MCF 10A (cell line): ENCODE results near the gene RANGRF. TPM values are rescaled to one million over a fixed set of nuclear protein-coding genes. Genes with fewer than 3 reads are reported as not detected.

Experiments
- BruUV-seq: library from RNA; stranded (reverse); fragments of 400-500 nt; replicated peaks from 2 replicates; lab custom pipeline; 2021; lab: Mats Ljungman, UMichigan
- CTCF ChIA-PET: fragments of 300-600 bp; sonication (Branson Sonifier 250); formaldehyde crosslinking; extraction: SDS; loops from one replicate; lab custom pipeline; 2021; ENCODE audit warnings: antibody characterized with exemption, inconsistent platforms; lab: Yijun Ruan, JAX
- POLR2A ChIA-PET: fragments of 300-600, 350-650 bp; sonication (Branson Sonifier 250); formaldehyde crosslinking; extraction: SDS; loops from one replicate; lab custom pipeline; 2020; ENCODE audit warnings: antibody characterized with exemption, inconsistent platforms; lab: Yijun Ruan, JAX
- DNase-seq: peaks from one replicate; pipeline ENCODE4 v3.0.0-alpha.2; 2018; ENCODE audit not compliant: unreplicated experiment
- H3K27ac Mint-ChIP-seq: one replicate; pipeline ENCODE4 v1.8.0; 2022; ENCODE audit warnings: mild to moderate bottlenecking, low read depth, mixed read lengths; ENCODE audit not compliant: unreplicated experiment
- H3K27me3 Mint-ChIP-seq: one replicate; pipeline ENCODE4 v1.8.0; 2022; ENCODE audit warnings: mixed read lengths; ENCODE audit not compliant: insufficient read depth, unreplicated experiment
- H3K36me3 Mint-ChIP-seq: one replicate; pipeline ENCODE4 v1.8.0; 2022; ENCODE audit warnings: mild to moderate bottlenecking, moderate library complexity, mixed read lengths; ENCODE audit not compliant: insufficient read depth, unreplicated experiment
- H3K4me1 Mint-ChIP-seq: one replicate; pipeline ENCODE4 v1.8.0; 2022; ENCODE audit warnings: mixed read lengths; ENCODE audit not compliant: insufficient read depth, unreplicated experiment
- H3K4me3 Mint-ChIP-seq: one replicate; pipeline ENCODE4 v1.8.0; 2022; ENCODE audit warnings: mild to moderate bottlenecking, moderate library complexity, mixed read lengths; ENCODE audit not compliant: unreplicated experiment
- H3K9me3 Mint-ChIP-seq: one replicate; pipeline ENCODE4 v1.8.0; 2022; ENCODE audit warnings: mixed read lengths; ENCODE audit not compliant: unreplicated experiment
- CTCF ChIP-seq: fragments of 200-600 bp; IDR thresholded peaks from one replicate; pipeline ENCODE4 v1.8.0; 2022; ENCODE audit warnings: antibody characterized with exemption, mild to moderate bottlenecking; ENCODE audit not compliant: unreplicated experiment
- intact Hi-C: fragments of 100-400 bp; cut with micrococcal nuclease; formaldehyde crosslinking; loops from 2 replicates; pipeline ENCODE4 v1.14.1; 2022
- total RNA-seq: library from RNA; stranded (reverse); gene quantifications from 2 replicates; pipeline ENCODE4 v1.2.3, GENCODE V29; 2022

RANGRF gene
- total RNA-seq, 1 experiment from 2014 or later: 38.6 TPM

GRCh38 chr17:8318010-8318935 lies 29.8 kb downstream of the RANGRF start:
- H3K27me3 Mint-ChIP-seq: peaks cover 46% of the 10 kb centered on the region
- no peak overlapping the region for H3K4me3 Mint-ChIP-seq
- no peaks in the 10 kb centered on the region for H3K36me3 Mint-ChIP-seq
- intact Hi-C loops: no loop called here
- DNase-seq: no peak
- H3K4me1 Mint-ChIP-seq: peaks cover 5% of the 10 kb centered on the region
- no peak for TF ChIP-seq CTCF
- no peak overlapping the region for H3K27ac Mint-ChIP-seq
- POLR2A ChIA-PET: no interaction called here
- no TSS peak for BruUV-seq
- H3K9me3 Mint-ChIP-seq: peaks cover 6% of the 10 kb centered on the region
- CTCF ChIA-PET: interaction anchor here (0.6 to 1.9 kb wide), 3 partner anchors 17 to 1091 kb away, joined by 3 to 6 read pairs (median 3); no protein-coding TSS in a partner anchor

- ChIA-PET POLR2A (no interaction called here), CTCF (interaction anchor here (0.6 kb wide), 1 partner anchor 632 kb away, joined by 3 read pairs; the partner anchor contains the start of gene WRAP53)
- no peaks in the 10 kb centered on the region for H3K4me1 Mint-ChIP-seq
- H3K36me3 Mint-ChIP-seq: no peaks in the 10 kb centered on the region
- TF ChIP-seq CTCF: no peak
- no peak for DNase-seq
- no peak overlapping the region for H3K27ac Mint-ChIP-seq
- peaks cover 6% of the 10 kb centered on the region for H3K9me3 Mint-ChIP-seq
- no TSS peak for BruUV-seq
- peaks cover 42% of the 10 kb centered on the region for H3K27me3 Mint-ChIP-seq
- intact Hi-C loops: no loop called here
- H3K4me3 Mint-ChIP-seq: no peak overlapping the region
These were observed 31.8 kb downstream of the RANGRF start for GRCh38 chr17:8320262-8320661.

GRCh38 chr17:8320990-8321389 lies 32.5 kb downstream of the RANGRF start:
- Mint-ChIP-seq H3K36me3 (no peaks in the 10 kb centered on the region), H3K4me3 (no peak overlapping the region), H3K9me3 (peaks cover 6% of the 10 kb centered on the region), H3K27me3 (peaks cover 42% of the 10 kb centered on the region), H3K4me1 (no peaks in the 10 kb centered on the region), H3K27ac (no peak overlapping the region)
- BruUV-seq: no TSS peak
- intact Hi-C loops: no loop called here
- CTCF ChIA-PET: no interaction called here
- DNase-seq: no peak
- POLR2A ChIA-PET: no interaction called here
- no peak for TF ChIP-seq CTCF

- Mint-ChIP-seq H3K4me3 (no peak overlapping the region), H3K27me3 (peaks cover 44% of the 10 kb centered on the region), H3K36me3 (no peaks in the 10 kb centered on the region), H3K9me3 (peaks cover 6% of the 10 kb centered on the region), H3K27ac (no peak overlapping the region), H3K4me1 (no peaks in the 10 kb centered on the region)
- POLR2A ChIA-PET: no interaction called here
- no peak for DNase-seq
- BruUV-seq: no TSS peak
- TF ChIP-seq CTCF: no peak
- CTCF ChIA-PET: interaction anchor here (0.9 kb wide), 1 partner anchor 249 kb away, joined by 3 read pairs; no protein-coding TSS in a partner anchor
- intact Hi-C loops: no loop called here
These were observed 33.6 kb downstream of the RANGRF start for GRCh38 chr17:8322061-8322460.
